GM19455 (cell line): ENCODE data around the gene CNKSR2.

ENCODE experiments used
- ATAC-seq: cut with Tn5 transposase; IDR thresholded peaks from one replicate; pipeline ENCODE4 v1.9.1; 2021; ENCODE audit not compliant: unreplicated experiment

CNKSR2 gene

DNA sequence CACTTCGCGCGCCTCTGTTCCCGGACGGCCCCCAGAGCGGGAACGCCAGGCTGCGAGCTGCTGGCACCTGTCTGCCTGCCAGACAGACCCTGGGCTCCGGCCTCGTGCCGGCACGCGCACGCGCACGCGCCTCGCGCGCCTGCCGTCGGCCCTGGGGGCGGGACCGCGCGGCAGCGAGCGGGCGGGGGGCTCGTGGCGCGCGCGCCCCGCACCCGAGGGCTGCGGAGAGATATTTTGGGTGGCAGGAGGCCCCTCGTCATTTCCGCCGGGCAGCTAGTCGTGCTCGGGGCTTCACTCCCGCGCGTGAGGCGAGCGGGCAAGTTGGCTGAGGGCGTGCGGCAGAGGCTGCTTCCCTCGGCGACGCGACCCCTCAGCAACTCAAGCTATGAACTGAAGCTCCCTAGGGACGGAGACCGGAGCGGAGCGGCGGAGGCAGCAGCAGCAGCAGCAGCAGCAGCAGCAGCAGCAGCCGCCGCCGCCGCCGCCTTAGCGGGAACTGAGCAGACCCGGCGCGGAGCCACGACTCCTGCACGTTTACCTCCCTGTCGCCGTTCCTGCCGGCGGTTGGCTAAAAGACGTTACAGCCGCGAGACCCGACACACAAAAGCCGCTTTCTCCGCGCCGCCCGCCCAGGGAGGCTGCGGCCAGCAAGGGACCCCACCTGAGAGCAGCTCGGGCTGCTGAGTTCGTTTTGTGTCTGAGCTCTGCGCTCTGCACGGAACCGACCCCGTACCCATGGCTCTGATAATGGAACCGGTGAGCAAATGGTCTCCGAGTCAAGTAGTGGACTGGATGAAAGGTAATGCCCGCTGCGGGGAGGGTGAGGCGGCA is at the start of gene CNKSR2:
Gene CNKSR2, plus strand, starts transcription at position 256 of the 831 bp plus-strand sequence. Its CDS starts 480 bp downstream, at position 736.
- ATAC-seq = peak; percentile 81

DNA sequence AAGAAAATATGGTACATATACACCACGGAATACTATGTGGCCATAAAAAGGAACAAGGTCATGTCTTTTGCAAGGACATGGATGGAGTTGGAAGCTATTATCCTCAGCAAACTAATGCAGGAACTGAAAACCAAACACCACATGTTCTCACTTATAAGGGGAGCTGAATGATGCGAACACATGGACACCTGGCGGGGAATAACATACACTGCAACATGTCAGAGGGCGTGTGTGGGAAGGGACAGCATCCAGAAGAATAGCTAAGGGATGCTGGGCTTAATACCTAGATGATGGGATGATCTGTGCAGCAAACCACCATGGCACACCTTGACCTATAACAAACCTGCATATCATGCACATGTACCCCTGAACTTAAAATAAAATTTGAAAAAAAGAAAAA is 19.5 kb upstream of the CNKSR2 start:
- ATAC-seq = no peak

DNA sequence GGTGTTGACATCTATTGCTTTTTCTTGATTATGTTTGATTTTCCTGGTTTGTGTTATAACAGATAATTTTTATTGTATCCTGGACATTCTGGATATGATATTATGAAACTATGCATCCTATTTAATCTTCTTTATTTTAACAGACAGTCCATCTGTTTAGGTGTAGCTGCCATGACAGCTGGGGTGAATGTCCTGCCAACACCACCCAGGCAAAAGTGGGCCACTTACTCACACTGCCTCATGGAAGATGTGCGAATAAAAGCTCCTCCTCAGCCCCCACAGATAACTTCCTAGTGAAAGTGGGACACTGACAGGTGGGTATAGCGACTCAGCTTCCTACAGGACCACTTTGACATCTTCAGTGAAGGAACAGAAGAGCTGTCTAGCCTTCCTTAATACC is 18.4 kb upstream of the CNKSR2 start:
- ATAC-seq = no peak

DNA sequence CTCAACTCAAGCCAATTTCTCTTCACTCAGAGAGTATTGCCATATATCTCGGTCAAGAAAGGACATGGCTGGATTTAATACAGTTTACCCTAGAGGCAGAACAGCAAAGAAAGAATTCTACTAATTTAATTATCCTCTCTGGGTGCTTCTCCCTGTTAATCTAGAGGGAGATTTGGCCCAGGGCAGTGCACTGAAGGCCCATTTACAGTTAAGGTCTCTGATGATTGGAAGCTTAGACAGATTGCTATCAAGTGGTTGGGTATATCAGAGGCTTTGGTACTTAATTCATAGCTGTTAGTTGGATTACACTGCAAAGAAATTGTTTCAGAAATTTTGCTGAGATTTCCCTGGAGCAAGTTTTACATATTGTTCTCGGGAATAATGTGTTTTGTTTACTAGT is 4.6 kb upstream of the CNKSR2 start:
- no peak for ATAC-seq

DNA sequence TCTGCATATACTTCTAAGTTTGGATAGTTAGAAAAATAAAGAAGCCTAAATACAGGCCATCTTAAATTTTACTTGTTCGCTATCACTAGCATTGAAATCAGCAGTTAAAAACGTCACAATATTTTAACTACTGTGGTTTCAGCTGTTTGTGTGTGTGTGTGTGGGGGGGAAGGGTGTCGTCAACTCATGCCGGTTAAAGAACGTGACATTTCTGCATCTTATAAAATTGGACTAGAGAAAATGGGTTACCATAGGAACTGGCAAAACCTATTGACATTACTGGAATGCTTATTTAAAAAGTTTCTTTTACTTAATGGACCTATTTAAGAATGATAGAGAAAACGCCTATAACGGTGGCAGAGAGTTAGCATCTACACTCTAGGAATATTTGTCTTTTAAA is 1.2 kb upstream of the CNKSR2 start:
- no peak for ATAC-seq

DNA sequence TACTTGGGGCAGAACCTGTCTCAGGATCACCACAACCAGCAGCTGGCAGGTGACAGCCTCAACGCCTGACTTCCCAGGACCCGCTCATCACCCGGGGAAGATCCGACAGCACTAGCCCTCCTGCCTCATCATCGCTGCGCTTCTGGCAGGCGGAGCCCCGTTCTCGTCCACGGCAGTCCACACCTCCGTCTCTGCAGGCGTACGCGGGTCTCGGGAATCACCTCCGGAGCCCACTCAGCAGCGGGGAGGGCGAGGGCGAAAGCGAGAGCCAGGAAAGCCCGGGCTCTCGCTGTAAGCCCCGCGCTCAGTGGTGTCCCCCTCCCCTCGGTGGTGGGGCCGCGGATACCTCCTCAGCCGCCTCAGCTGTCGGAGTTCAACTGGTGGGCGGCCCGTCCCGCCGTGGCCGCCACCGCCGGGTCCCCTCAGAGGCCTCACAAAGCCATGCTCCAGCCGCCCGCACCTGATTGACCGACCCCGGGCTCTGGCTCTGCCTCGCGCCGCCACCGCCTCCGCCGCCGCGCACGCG is 518 bp upstream of the CNKSR2 start:
- peak; percentile 31 for ATAC-seq

DNA sequence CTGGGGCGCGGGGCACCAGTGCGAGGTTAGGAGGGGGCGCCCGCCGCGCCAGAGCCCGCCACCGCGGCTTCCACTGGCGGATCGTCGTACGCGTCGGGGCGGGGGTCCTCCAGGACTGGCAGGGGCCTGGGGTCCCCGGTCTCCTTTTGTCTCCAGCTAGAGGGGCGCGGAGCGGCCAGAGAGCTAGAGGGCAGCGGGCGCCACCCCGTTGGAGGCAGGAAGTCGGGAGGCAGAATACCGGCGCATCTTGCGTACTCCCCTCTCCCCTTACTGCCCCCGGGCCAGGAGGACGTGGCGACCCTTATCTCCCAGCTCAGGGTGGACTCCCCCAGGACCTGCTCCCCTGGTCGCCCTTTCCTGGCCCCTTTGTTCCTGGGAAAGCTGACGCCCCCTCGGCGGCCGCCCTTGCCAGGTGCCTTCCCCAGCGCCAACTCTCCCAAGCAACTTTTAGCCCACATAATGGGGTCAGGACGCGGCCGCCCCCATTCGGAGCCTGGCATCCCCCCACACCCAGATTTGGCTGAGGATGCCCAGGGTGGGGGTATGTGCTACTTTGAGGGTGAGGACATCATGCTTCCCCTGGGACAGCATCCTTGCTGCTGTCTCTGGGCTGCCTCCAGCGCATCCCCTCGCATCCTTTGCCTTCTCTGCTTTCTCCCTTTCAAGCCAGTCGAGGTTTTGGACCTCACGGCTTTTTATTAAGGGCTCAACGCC is 933 bp downstream of the CNKSR2 start:
- peak; percentile 15 for ATAC-seq

DNA sequence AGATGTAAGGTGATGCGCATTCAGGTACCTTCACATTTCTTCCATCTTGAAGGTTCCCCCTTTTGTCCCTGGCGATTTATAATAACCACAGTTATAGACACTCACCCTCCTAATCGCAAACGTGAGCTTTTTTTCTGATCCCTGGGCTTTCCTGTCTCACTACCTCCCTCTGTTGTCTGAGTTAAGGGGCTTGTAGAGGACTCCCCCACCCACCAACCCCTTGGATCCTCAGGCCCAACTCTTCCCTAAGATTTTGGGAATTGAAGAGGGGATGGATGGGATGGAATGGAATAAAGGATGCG is 1.4 kb downstream of the CNKSR2 start:
- no peak for ATAC-seq

DNA sequence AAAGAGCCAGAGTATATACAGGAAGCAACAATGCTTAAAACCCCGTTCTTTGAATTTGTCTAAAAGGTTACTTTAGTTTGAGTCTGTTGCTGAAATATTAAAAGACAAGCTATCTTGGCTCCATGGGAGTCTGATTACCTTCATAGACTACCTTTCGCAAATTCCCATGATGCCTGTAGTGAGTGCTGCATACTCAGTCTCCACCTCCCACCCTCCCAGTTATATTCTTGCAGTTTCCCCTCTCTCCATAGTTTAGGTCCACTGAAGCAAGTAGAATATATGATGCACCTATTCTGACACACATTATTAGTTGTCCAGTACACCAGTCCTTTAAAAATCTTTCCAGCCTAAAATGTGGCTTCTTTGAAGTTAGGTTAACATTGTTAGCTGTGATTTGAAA is 2.4 kb downstream of the CNKSR2 start:
- ATAC-seq = no peak

DNA sequence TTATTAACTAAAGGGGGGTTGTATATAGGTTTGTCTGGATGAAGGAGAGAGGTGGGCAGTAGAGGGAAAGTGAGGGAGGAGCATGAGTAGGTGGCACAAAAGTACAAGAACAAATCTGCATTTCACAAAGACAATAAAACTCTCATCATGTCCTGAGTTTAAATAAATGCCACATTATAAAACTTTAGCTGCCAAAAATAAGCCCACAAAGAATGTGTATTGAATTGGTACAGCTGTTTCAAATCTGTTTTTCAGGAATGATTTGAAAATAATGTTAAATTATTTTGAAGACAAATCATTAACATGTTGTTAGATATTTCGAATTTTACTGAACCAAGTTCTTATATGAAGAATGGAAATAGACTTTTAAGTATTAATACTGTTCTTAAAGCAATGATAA is 5.8 kb downstream of the CNKSR2 start:
- ATAC-seq = no peak

DNA sequence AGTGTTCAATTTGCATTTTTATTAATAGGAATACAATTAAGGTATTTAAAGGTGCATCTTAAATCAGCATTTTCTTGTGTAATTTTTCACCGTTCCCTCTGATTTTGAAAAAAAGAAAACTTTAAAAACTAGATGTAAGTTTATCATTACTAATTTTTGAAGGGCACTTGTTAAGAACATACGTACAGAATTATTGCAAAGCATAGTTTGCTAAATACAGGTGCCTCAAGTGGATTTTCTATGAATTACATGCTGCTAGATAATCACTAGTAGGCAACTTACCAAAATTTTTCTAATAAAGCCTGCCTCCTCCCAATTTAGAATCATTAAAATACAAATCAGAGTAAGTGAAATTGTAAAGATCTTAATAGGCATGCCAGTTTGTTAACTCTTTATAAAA is 8.5 kb downstream of the CNKSR2 start:
- no peak for ATAC-seq

DNA sequence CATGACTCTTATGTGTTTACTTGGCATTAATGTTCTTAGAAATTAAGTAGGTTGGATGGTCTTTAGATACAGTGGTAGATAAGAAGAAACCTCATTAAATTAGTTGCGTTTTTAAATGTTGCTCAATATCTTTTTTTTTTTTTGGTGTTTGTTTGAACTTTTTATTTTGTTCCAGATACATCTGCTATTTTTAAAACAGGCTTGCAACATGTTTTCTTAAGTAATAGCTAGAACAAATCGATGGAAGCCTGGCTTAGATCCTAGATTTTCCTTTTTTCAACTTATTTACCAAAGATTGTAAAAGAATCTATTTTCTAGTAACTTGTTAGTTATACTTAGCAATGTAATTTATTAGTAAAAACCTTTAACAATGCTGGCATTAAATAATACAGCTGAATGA is 9.3 kb downstream of the CNKSR2 start:
- no peak for ATAC-seq

DNA sequence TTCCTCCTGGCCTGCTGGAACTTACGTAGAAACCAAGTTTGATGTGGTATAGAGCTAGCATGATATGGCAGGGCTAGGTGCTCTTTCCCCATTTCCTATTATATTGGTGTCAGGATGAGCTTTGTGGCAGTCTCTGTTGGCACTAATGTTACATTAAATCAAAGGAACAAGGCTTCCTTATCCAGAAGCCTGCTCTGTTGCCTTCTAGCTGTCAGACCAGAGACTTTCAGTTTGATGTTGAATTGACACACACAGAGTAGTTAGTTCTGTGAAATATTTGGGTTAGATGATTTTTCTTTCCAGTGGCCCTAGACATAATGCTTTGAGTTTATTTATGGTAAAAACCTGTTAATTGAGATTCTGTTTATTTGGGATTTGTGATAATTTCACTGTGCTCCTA is 10.0 kb downstream of the CNKSR2 start:
- ATAC-seq = no peak

DNA sequence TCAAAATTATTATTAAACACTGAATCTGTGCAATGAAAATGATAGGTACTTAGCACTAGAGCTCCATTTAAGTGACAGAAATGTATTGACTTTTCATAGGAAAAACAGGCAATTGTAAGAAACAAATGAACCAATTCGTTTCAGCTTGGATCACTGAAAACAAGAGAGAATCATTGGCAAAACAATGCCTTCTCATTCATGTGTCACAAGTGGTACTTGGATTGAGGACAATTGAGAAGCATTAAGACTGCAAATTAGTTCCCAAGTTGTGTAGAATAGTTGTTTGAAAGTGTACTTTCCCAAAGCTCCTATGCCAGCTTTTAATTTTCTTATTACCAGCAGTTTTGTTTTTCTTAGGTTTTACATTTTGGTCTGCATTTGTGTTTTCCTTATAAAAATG is 20.6 kb downstream of the CNKSR2 start:
- no peak for ATAC-seq

DNA sequence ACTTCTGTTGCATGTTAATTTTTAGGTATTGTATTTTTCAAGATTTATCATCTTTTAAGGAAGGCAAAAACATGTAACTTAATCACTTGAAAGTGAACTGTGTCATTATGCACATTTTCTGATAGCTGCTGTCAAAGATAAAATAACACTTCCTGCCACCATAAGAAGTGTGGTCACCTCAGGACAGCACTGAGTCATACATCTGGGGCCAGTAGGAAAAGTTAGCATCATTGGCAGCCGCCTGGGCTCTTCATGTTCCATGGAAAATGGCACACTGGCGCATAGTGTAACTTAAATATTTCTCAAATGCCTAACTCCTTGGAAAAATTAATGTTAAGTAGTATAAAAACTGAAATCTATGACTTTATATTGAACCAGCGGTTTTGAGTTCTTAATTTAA is 24.2 kb downstream of the CNKSR2 start:
- no peak for ATAC-seq

DNA sequence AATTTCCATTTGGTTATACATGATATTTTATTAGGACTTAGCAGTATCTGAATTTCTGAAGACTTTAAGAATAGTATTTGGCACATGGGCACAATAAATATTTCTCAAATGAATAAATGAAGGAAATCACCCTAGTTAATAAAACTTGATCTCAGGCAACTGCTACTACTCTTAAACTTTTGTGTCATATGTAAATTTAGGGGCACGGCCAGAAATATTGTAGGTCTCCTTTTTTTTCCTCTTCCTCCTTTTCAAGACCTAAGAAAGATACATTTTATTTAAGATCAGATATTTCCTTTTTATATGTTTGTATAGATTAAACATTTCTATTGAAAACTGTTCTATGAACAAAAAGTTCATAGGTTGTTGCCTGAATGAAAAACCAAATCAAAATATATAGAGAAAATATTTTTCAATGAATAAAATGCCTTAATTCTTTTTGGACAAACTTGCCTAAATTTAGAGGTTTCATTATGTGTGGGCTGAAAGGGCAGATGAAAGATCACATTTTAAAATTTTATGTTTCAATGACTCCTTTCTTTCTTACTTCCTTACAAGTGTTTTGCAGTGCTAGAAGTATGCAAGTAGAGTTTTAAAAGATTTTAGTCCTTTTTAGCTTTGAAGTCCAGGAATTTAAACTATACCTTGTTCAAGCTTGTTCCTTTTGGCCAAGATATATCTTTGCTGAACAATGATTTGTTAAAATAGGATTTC is 26.3 kb downstream of the CNKSR2 start:
- ATAC-seq = no peak

DNA sequence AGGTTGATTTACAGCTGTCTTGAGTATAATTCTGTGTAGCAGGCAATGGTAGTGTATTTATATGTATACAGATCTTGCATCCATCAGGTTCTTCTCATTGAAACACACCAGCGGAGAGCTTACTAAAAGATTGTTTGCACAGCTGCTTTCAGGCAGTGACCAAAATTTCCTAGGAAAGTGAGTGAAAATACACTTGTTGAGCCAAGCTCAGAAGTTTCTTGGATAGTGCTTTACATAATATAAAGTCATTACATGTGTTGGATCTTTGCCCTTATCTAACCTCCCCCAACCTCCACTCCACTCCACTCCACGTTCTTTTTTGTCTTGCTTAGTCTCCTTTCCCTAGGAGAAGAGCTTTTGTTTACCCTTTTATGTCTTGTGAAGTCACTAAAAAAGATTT is 34.1 kb downstream of the CNKSR2 start:
- ATAC-seq = no peak

DNA sequence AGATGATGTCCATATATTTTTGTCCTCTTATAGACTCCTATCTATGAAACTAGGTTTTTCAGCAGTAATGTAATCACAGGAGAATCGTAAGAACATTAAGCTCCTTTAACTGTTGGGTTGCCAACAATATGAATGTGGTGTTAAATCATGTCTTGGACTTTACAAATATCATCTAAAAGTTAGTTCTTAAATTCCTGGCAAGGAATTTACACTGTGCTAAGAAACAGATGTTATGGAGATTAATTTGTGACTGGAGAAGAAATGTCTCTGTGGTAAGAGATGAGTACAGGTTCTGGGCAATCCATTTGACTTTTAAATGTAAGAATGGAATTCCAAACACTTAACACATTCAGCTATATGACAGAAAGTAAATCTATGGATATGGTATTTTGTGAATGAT is 34.6 kb downstream of the CNKSR2 start:
- ATAC-seq = no peak

DNA sequence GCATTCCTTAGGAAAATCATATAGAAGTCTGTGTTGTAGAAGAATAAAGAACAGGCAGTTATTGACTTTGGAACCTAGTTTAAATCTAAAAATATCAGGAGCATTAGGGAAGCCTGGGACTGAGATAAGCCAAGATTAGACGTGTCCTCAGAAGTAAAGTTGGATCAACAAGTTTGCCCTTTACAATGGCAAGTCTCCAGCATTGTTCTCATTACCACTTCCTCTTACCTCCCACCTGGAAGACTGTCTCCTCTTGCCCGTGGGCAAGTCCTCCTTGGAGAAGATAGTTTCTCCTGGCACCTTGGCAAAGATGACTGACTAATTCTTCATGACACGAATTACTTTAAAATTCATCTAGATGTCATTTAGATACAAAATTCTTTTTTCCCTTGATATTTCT is 37.8 kb downstream of the CNKSR2 start:
- no peak for ATAC-seq

DNA sequence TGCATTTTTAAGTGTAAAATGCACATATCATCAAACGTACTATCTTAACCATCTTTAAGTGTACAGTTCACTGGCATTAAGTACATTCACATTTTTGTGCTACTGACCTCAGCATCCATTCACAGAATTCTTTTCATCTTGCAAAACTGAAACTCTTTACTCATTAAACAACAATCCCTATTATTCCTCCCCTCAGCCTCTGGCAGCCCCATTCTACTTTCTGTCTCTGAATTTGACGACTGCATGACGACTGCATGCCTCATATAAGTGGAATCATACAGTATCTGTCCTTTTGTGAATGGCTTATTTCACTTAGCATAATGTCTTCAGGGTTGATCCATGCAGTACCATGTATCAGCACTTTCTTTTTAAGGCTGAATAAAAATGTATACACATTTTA is 38.7 kb downstream of the CNKSR2 start:
- no peak for ATAC-seq

DNA sequence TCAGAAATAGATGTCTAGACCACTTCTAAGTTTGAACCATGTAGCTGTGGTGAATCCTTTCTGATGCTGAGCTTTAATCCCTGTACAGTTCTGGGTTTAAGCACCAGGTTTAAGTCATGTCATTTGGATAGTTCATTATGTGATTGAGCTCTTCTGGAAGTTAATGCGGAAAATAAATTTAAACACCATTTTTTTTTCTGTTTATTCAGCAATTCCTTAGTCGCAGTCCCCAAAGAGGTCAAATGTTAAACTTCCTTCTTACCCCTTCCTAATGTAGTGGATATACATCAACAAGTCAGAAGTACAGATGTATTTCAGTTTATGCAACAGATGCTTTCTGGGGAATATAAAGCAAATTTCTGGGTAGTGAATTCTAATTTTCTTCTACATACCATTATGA is 52.9 kb downstream of the CNKSR2 start:
- no peak for ATAC-seq

DNA sequence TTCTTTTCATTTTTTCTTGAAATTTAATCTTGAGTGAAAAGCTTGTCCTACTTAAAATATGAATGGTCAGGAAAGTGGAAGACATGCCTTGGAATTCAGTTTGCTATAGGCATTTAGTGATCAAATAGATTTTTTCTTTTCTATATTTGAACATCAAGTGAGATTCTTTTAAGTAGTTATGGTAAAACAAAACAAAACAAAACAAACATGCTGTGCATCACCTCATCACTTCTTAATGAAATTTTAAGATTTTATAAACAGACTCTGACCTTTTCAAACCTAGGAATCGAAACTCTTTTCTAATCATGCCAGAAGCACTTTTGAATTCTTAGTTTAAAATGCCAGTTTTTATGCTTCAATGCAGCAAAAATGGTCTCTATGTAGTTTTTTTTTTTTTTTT is 62.8 kb downstream of the CNKSR2 start:
- ATAC-seq = no peak
